GOT3 (cell line): ENCODE results near the gene POC1B.
"Not testable (repeated sequence)": the region's sequence is repeated elsewhere in the genome, so short reads cannot be mapped to it uniquely, and the experiment has no call there.

Experiments
- DNase-seq: peaks from one replicate; lab custom pipeline; 2025; ENCODE audit warnings: mixed read lengths; lab: John Stamatoyannopoulos, UW

Gene POC1B

DNA sequence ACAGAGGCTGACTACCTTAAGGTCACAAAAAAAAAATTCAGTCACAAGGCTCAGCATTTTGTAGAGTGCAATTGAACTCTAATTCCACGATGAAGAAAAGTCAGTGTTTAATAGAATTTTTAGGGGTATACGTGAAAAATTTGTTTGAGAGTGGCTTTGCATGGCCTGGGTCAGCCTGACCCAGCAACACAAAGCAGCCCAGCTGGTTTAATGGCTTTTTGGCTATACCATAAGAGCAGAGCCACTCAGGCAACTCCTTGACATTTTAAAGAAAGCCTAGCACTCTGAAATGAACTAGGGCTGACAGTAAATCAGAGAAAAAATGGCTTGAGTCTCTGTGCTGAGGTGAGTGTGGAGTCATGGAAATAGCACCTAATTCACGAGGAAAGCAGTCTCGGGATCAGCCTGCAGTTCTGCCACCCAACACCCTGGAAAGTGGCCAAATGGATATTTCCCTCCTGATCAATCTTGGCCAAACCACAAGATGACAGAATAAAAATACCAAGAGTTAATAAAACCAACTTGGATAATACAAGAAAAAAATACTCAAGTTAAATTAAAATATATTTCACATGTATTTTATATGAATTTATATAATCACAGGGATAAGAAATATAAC lies 60.8 kb downstream of the POC1B start:
- DNase-seq: no peak

- no peak for DNase-seq
These were observed 63.9 kb downstream of the POC1B start for GRCh38 chr12:89461649-89462612.

- DNase-seq: no peak
These were observed 64.7 kb downstream of the POC1B start for GRCh38 chr12:89461190-89461589.

GRCh38 chr12:89459279-89459678 lies 66.6 kb downstream of the POC1B start:
- not testable (repeated sequence) for DNase-seq

DNA sequence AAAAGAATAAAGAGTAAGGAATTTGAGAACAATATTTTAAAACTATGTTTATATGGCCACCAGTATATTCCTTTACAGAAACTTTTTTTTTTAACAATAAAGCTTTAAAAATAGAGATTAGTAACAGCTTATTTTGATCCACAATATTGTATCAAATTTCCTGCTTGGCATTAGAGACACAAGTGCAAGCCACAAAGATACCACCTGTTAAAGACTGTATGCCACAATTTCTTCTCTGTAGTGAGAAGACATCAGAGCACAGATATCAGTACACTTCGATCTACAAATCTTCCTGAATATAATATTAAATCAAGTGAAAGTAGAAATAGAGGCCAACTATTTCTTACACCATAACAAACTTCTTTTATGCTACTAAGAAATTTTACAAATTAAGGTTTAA lies 69.3 kb downstream of the POC1B start:
- DNase-seq: no peak

DNA sequence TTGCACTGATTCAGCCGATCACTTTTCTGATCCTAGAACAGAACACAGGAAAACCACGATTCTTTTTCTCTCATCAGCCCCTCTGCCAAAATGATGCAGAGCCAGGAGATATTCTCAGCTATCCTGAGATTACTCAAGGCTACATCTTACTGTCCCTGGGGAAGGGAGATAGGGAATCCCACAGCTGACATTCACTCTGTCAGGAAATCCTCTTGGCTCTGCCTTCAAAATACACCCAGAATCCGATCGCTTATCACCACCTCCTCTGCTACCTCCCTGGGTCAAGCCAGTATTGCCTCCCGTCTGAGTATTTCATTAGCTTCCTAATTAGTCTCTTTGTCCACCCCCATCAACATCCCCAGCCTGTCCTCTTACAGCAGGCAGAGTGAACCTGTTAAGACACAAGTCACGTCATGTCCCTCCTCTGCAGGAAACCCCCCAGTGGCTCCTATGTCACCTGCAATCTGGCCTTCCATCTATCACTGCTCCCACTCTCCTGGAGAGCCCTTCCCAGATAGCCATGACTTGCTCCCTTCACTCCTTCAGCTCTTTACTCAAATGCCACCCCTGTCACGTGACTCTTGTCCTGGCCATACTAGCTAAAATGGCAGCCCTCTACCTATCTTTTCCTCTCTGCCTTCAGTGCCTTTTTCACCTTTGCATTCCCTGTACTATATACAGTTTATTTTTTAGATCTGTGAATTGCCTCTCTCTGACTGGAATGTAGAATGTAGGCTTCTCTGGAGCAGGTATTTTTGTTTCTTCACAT lies 71.6 kb downstream of the POC1B start:
- DNase-seq: no peak

DNA sequence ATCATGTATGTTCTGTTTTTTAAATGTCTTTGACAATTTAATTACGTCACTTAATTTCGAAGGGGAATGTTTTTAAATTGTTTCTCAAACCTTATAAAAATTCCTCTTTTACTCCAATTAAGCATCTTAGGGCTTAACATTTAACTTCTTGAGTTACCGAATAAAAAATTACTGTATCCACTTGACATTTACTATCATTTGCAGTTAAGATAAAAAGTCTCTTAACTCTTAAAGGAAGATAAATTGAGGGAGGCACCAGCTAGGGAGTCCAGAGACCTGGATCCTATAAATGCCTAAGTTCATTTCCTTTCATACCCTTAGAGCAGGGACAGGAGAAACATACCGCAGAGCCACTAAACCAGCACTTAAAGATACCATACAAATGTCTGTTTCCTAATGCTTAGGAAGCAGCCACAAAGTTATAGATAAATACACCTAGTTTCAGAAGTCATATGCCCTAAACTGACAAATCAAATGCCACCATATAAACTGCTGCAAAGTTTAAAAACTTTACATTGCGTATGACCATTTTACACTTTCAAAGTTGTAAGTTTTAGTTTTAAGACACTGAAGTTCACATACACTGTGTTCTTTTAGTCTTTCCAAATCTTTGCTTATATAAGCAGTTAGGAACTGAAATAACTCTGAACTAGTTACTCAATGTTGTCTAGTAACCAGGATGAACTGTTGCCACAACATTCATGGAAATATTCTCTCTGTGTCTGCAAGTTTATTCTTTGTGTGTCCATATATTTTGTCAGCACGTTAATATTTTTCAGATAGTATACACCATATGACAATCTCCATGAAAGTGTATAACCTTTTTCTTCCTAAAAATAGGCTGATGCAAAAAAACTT lies 72.5 kb downstream of the POC1B start:
- no peak for DNase-seq

GRCh38 chr12:89451841-89452251 lies 74.0 kb downstream of the POC1B start:
- no peak for DNase-seq

- no peak for DNase-seq
These were observed 74.9 kb downstream of the POC1B start for GRCh38 chr12:89450907-89451306.

DNA sequence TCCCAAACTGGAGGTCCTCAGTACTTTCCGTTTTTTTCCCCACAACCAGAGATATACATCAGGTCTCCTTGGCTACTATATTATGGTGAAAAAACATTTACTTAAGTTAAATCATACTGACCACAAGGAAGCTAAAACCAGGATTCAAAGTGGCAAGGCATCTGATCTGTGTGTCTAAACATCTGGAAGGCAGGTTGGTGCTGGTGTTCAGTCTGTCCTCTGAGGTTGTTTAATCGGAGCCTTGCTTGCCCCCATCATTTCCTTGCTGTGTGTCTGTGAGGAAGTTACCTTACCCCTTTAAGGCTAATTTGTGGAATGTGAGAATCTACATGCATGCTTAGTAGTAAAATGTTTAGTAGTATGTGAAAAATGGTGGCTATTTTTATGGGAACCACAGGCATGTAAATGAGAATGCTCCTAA lies 76.9 kb downstream of the POC1B start:
- no peak for DNase-seq

DNA sequence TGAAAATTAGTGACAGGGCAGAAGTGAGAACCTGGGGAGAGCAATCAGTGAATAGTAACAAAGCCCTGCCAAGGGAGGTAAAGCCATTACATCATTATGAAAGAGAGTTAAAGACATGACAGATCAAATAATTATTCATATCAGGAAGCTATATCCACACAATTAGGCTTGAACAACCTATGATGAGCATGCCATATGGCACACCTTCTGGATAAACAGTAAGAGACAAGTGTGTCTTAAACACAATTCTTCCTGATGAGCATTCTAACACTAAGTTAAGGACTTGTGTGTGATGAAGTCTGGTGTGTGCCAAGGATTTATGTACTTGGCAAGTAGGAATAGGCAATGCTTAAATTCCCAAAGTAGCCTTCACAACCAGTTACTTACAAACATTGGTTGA lies 77.3 kb downstream of the POC1B start:
- no peak for DNase-seq

DNA sequence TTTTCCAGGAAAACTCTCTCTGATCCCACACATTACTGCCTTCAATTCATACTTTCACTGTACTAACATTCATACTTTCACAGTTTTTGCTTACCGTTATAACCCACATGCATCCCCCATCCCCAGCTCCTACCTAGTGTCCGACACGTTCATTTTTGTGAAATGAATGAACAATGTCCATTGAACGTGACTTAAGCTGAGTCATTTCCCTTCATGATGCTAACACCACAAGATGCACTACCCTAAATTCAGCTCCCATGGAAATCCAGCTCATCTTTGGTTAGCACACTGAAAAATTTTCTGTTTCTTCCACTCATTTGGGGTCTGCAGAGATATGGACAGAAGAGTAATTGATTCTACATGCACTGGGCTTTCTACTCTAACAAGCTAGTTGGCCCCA lies 85.9 kb downstream of the POC1B start:
- DNase-seq: no peak

GRCh38 chr12:89437231-89437630 lies 88.6 kb downstream of the POC1B start:
- DNase-seq: no peak

- no peak for DNase-seq
These were observed 89.8 kb downstream of the POC1B start for GRCh38 chr12:89436062-89436461.

DNA sequence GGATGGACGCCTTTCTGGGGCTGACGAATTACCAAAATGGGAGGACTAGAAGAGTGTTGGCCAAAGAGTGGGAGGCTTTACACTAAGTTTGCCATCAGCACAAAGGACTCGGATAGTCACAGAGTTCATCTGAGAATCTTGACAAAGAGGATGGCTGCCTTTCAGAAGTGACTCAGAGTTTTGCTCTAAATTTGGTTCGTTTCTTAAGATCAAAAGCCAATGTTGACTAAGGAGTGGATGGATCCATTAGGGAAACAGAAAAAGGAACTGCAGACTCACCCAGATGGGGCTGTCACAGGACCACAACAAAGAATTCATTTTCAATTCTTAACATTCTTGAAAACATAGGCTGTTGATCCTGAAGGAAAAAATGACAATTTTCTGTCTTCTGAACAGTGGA lies 92.2 kb downstream of the POC1B start:
- DNase-seq: no peak

DNA sequence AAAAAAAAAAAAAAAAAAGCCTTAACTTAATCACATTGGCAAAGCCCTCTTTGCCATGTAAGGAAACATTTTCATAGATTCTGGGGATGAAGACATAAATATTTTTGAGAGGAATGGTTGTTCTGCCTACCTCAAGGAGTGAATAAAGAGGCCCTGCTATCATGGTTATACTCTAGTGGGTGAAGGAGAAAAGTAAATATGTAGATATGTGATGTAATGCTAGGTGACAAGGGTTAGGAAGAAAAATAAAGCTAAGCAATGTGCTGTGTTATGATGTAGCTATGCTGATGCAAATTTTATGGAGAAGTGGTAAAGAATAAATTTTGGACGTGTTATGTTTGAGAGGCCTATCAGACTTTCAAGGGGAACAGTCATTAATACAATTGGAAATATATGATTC lies 93.5 kb downstream of the POC1B start:
- no peak for DNase-seq

- no peak for DNase-seq
These were observed 96.3 kb downstream of the POC1B start for GRCh38 chr12:89429528-89429927.

DNA sequence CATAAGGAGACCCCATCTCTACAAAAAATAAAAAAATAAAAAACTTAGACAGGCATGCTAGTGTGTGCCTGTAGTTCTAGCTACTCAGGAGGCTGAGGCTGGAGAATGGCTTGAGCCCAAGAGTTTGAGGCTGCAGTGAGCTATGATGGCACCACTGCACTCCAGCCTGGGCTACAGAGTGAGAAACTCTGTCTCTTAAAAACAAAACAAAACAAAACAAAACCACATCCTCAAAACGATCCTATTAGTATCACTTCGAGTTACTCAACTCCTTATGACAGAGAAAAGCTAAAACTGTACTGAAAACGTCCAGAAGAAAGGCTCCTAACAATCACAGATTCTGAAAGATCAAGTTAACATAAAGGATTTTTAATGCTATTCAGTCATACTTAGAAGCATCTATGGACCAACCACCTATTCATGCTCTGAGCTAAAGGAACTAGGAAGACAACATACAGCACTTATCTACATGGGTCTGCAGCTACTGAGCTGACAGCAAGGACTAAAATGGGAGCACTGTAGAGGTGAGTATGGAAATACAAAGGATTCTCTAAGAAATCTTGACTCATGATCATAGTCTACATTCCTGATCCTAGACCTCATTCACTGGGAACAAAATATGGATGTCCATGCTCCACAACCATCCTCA lies 98.2 kb downstream of the POC1B start:
- DNase-seq: no peak

GRCh38 chr12:89424846-89425245 lies 101.0 kb downstream of the POC1B start:
- no peak for DNase-seq

GRCh38 chr12:89424389-89424788 lies 101.5 kb downstream of the POC1B start:
- DNase-seq: no peak
